GM19372 (cell line): Measurements from ENCODE around the gene AZIN2.
"Not testable (repeated sequence)": the region's sequence is repeated elsewhere in the genome, so short reads cannot be mapped to it uniquely, and the experiment has no call there.

ENCODE experiments used
- ATAC-seq: cut with Tn5 transposase; IDR thresholded peaks from one replicate; pipeline ENCODE4 v1.9.1; 2021; ENCODE audit warnings: mild to moderate bottlenecking, low read depth, moderate library complexity; ENCODE audit not compliant: unreplicated experiment

The AZIN2 gene

GRCh38 chr1:33092438-33092837, 11.5 kb downstream of the AZIN2 start:
- ATAC-seq = no peak

- no peak for ATAC-seq
Measured at GRCh38 chr1:33093004-33093403, 12.1 kb downstream of the AZIN2 start.

GRCh38 chr1:33094486-33094885, 13.5 kb downstream of the AZIN2 start:
- ATAC-seq = no peak

- ATAC-seq = no peak
Measured at GRCh38 chr1:33094971-33095604, 14.1 kb downstream of the AZIN2 start.

- no peak for ATAC-seq
Measured at GRCh38 chr1:33096363-33097005, 15.5 kb downstream of the AZIN2 start.

- ATAC-seq = no peak
Measured at GRCh38 chr1:33097137-33097611, 16.2 kb downstream of the AZIN2 start.

- no peak for ATAC-seq
Measured at GRCh38 chr1:33097762-33098161, 16.8 kb downstream of the AZIN2 start.

- no peak for ATAC-seq
Measured at GRCh38 chr1:33098371-33098770, 17.4 kb downstream of the AZIN2 start.

- ATAC-seq = peak; percentile 90
Measured at GRCh38 chr1:33099290-33100118, 18.6 kb downstream of the AZIN2 start.

GRCh38 chr1:33100119-33100415, 19.1 kb downstream of the AZIN2 start:
- ATAC-seq = not testable (repeated sequence)

- no peak for ATAC-seq
Measured at GRCh38 chr1:33110477-33110876, 29.5 kb downstream of the AZIN2 start.

GRCh38 chr1:33111965-33112364, 31.0 kb downstream of the AZIN2 start:
- ATAC-seq = no peak

- no peak for ATAC-seq
Measured at GRCh38 chr1:33117440-33118085, 36.6 kb downstream of the AZIN2 start.

GRCh38 chr1:33118274-33118673, 37.3 kb downstream of the AZIN2 start:
- ATAC-seq = no peak

- no peak for ATAC-seq
Measured at GRCh38 chr1:33119050-33119449, 38.1 kb downstream of the AZIN2 start.

- ATAC-seq = no peak
Measured at GRCh38 chr1:33119532-33120217, 38.7 kb downstream of the AZIN2 start.

- no peak for ATAC-seq
Measured at GRCh38 chr1:33120436-33121231, 39.7 kb downstream of the AZIN2 start.

GRCh38 chr1:33121728-33122127, 40.8 kb downstream of the AZIN2 start:
- ATAC-seq = no peak

GRCh38 chr1:33122483-33123178, 41.7 kb downstream of the AZIN2 start:
- no peak for ATAC-seq
